Activated naive CD4-positive, alpha-beta T cell treated with anti-CD3 and anti-CD28 coated beads, Interleukin-2, amount 50 U/mL, for 72 hours (primary cell): ENCODE data around the gene SELENOM. TPM values are rescaled to one million over a fixed set of nuclear protein-coding genes. Genes with fewer than 3 reads are reported as not detected.
A peak's percentile ranks its signal among the peaks of the same experiment; 100 is the strongest.
"Not testable (repeated sequence)": the region's sequence is repeated elsewhere in the genome, so short reads cannot be mapped to it uniquely, and the experiment has no call there.

Experiments used
- ATAC-seq, 2 donors: fragments of 150-1000 bp; cut with Tn5 transposase; 2 replicates each; pipeline ENCODE4 v1.10.0; 2021; ENCODE audit warnings: mild to moderate bottlenecking in 2 of 2, moderate library complexity in 2 of 2
- DNase-seq, 2 donors: peaks; one replicate each; pipeline ENCODE4 v3.0.0; 2021 to 2022; ENCODE audit warnings: low spot score in 2 of 2
- H3K27ac Mint-ChIP-seq, 2 donors: one replicate each; pipeline ENCODE4 v1.8.0; 2022; ENCODE audit warnings: mild to moderate bottlenecking in 2 of 2, mixed read lengths in 2 of 2
- H3K36me3 Mint-ChIP-seq, 2 donors: one replicate each; pipeline ENCODE4 v1.8.0; 2022; ENCODE audit warnings: mixed read lengths in 2 of 2
- H3K9me3 Mint-ChIP-seq, 2 donors: one replicate each; pipeline ENCODE4 v1.8.0; 2022; ENCODE audit warnings: mixed read lengths in 2 of 2
- total RNA-seq, 2 donors: library from RNA; stranded (reverse); gene quantifications; one replicate each; pipeline ENCODE4 v1.2.3, GENCODE V29; 2022

SELENOM gene
- total RNA-seq, 2 donors from 2014 or later: 7.0 to 10.2 TPM

- no peak for DNase-seq
- ATAC-seq: no peak
- Mint-ChIP-seq H3K27ac (no peak overlapping the region), H3K9me3 (no peaks in the 10 kb centered on the region), H3K36me3 (peaks cover 6 to 25% of the 10 kb centered on the region in 2 donors)
Observed at GRCh38 chr22:31079095-31079642, 28.2 kb downstream of the SELENOM start.

GRCh38 chr22:31078389-31078788 is 29.0 kb downstream of the SELENOM start:
- ATAC-seq, H3K9me3 Mint-ChIP-seq, DNase-seq, H3K27ac Mint-ChIP-seq: not testable (repeated sequence)
- peaks cover 6 to 19% of the 10 kb centered on the region in 2 donors for H3K36me3 Mint-ChIP-seq

- no peaks in the 10 kb centered on the region for H3K9me3 Mint-ChIP-seq
Observed at GRCh38 chr22:31077681-31078080, 29.7 kb downstream of the SELENOM start.

GRCh38 chr22:31075961-31076360 is 31.4 kb downstream of the SELENOM start:
- Mint-ChIP-seq H3K36me3 (no peaks in the 10 kb centered on the region), H3K9me3 (no peaks in the 10 kb centered on the region), H3K27ac (no peak overlapping the region)
- DNase-seq: no peak
- ATAC-seq: no peak

More at GRCh38 chr22:31077681-31078080, 29.7 kb downstream of the SELENOM start:
- Mint-ChIP-seq H3K36me3 (peaks cover 5 to 14% of the 10 kb centered on the region in 2 donors), H3K27ac (no peak overlapping the region)
- DNase-seq: no peak
- ATAC-seq: no peak

GRCh38 chr22:31073545-31074145 is 33.7 kb downstream of the SELENOM start:
- not testable (repeated sequence) for DNase-seq, ATAC-seq, H3K27ac Mint-ChIP-seq, H3K36me3 Mint-ChIP-seq, H3K9me3 Mint-ChIP-seq

- H3K9me3 Mint-ChIP-seq, H3K36me3 Mint-ChIP-seq, DNase-seq, ATAC-seq, H3K27ac Mint-ChIP-seq: not testable (repeated sequence)
Observed at GRCh38 chr22:31073125-31073524, 34.2 kb downstream of the SELENOM start.

GRCh38 chr22:31069691-31070314 is 37.6 kb downstream of the SELENOM start:
- H3K36me3 Mint-ChIP-seq, H3K27ac Mint-ChIP-seq: not testable (repeated sequence)

GRCh38 chr22:31068970-31069369 is 38.4 kb downstream of the SELENOM start:
- ATAC-seq (no peak), DNase-seq (no peak)
- no peak overlapping the region for H3K27ac Mint-ChIP-seq
- H3K36me3 Mint-ChIP-seq: peaks cover 0 to 3% of the 10 kb centered on the region in 2 donors
- peaks cover 2% of the 10 kb centered on the region in 2 donors for H3K9me3 Mint-ChIP-seq

More at GRCh38 chr22:31069691-31070314, 37.6 kb downstream of the SELENOM start:
- not testable (repeated sequence) for DNase-seq, ATAC-seq, H3K9me3 Mint-ChIP-seq

- H3K36me3 Mint-ChIP-seq: peaks cover 0 to 10% of the 10 kb centered on the region in 2 donors
- peak overlapping the region in 1 of 2 donors; percentile 21 for H3K27ac Mint-ChIP-seq
- DNase-seq (no peak), ATAC-seq (no peak)
- peaks cover 7 to 9% of the 10 kb centered on the region in 2 donors for H3K9me3 Mint-ChIP-seq
Observed at GRCh38 chr22:31064369-31064768, 43.0 kb downstream of the SELENOM start.

- Mint-ChIP-seq H3K9me3 (peaks cover 7 to 9% of the 10 kb centered on the region in 2 donors), H3K36me3 (peaks cover 0 to 10% of the 10 kb centered on the region in 2 donors), H3K27ac (no peak overlapping the region)
- ATAC-seq (no peak), DNase-seq (no peak)
Observed at GRCh38 chr22:31062566-31063230, 44.7 kb downstream of the SELENOM start.

GRCh38 chr22:31059663-31060062 is 47.7 kb downstream of the SELENOM start:
- H3K27ac Mint-ChIP-seq, H3K9me3 Mint-ChIP-seq, DNase-seq, ATAC-seq: not testable (repeated sequence)
- peaks cover 0 to 10% of the 10 kb centered on the region in 2 donors for H3K36me3 Mint-ChIP-seq

- ATAC-seq (no peak), DNase-seq (no peak)
- H3K9me3 Mint-ChIP-seq: no peaks in the 10 kb centered on the region
- no peaks in the 10 kb centered on the region for H3K36me3 Mint-ChIP-seq
- H3K27ac Mint-ChIP-seq: no peak overlapping the region
Observed at GRCh38 chr22:31056986-31057599, 50.3 kb downstream of the SELENOM start.

- ATAC-seq (no peak), DNase-seq (no peak)
- H3K36me3 Mint-ChIP-seq: no peaks in the 10 kb centered on the region
- H3K9me3 Mint-ChIP-seq: no peaks in the 10 kb centered on the region
- no peak overlapping the region for H3K27ac Mint-ChIP-seq
Observed at GRCh38 chr22:31055635-31056159, 51.7 kb downstream of the SELENOM start.

GRCh38 chr22:31055117-31055634 is 52.2 kb downstream of the SELENOM start:
- no peaks in the 10 kb centered on the region for H3K36me3 Mint-ChIP-seq
- no peaks in the 10 kb centered on the region for H3K9me3 Mint-ChIP-seq
- no peak for ATAC-seq
- no peak overlapping the region for H3K27ac Mint-ChIP-seq
- DNase-seq: no peak
